ENCODE results near the gene PPP6R2.

PPP6R2 gene

GRCh38 chr22:50486561-50487289, 143.6 kb downstream of the PPP6R2 start, which contains the start of gene MIOX:
Gene MIOX, plus strand, starts transcription at chr22:50486859. Its CDS starts 39 bp downstream, at chr22:50486898.
- Histone ChIP-seq H3K9me3 (ENCODE audit: control insufficient read depth, low read length) (no peaks in the 10 kb centered on the region), H3K27ac (ENCODE audit: insufficient read depth, low read depth, low read length, poor library complexity, severe bottlenecking) (no peak within 1 kb of the TSS), H3K36me3 (ENCODE audit: control insufficient read depth, insufficient read depth, low read length) (no peaks in the 10 kb centered on the region), H3K4me1 (ENCODE audit: control insufficient read depth, insufficient read depth, low read length) (no peaks in the 10 kb centered on the region), H3K4me3 (ENCODE audit: insufficient read depth, low read depth, low read length) (no peak within 1 kb of the TSS), H3K27me3 (ENCODE audit: control insufficient read depth, insufficient read depth, low read length, poor library complexity, severe bottlenecking) (peaks cover 5% of the 10 kb centered on the region)
- WGBS, 2 experiments = 83 to 84% methylated on average over 23 of the region's 23 CpGs

- Histone ChIP-seq H3K9me3 (ENCODE audit: control insufficient read depth, low read length) (no peaks in the 10 kb centered on the region), H3K27ac (ENCODE audit: insufficient read depth, low read depth, low read length, poor library complexity, severe bottlenecking) (no peak overlapping the region), H3K4me3 (ENCODE audit: insufficient read depth, low read depth, low read length) (no peak overlapping the region), H3K36me3 (ENCODE audit: control insufficient read depth, insufficient read depth, low read length) (no peaks in the 10 kb centered on the region), H3K4me1 (ENCODE audit: control insufficient read depth, insufficient read depth, low read length) (no peaks in the 10 kb centered on the region), H3K27me3 (ENCODE audit: control insufficient read depth, insufficient read depth, low read length, poor library complexity, severe bottlenecking) (no peaks in the 10 kb centered on the region)
- 90 to 92% methylated on average over 23 of the region's 23 CpGs for WGBS, 2 experiments
Measured at GRCh38 chr22:50487290-50488005, 144.3 kb downstream of the PPP6R2 start.

GRCh38 chr22:50488006-50488677, 145.0 kb downstream of the PPP6R2 start:
- Histone ChIP-seq H3K27me3 (ENCODE audit: control insufficient read depth, insufficient read depth, low read length, poor library complexity, severe bottlenecking) (no peaks in the 10 kb centered on the region), H3K27ac (ENCODE audit: insufficient read depth, low read depth, low read length, poor library complexity, severe bottlenecking) (no peak overlapping the region), H3K9me3 (ENCODE audit: control insufficient read depth, low read length) (no peaks in the 10 kb centered on the region), H3K36me3 (ENCODE audit: control insufficient read depth, insufficient read depth, low read length) (no peaks in the 10 kb centered on the region), H3K4me1 (ENCODE audit: control insufficient read depth, insufficient read depth, low read length) (no peaks in the 10 kb centered on the region), H3K4me3 (ENCODE audit: insufficient read depth, low read depth, low read length) (no peak overlapping the region)
- WGBS, 2 experiments = 82 to 86% methylated on average over 18 of the region's 18 CpGs

- WGBS, 2 experiments = 84% methylated on average over 19 of the region's 19 CpGs
Measured at GRCh38 chr22:50488886-50489285, 145.8 kb downstream of the PPP6R2 start.

GRCh38 chr22:50489363-50490243, 146.5 kb downstream of the PPP6R2 start:
- H3K36me3 ChIP-seq (ENCODE audit: control insufficient read depth, insufficient read depth, low read length) = no peaks in the 10 kb centered on the region
- H3K27me3 ChIP-seq (ENCODE audit: control insufficient read depth, insufficient read depth, low read length, poor library complexity, severe bottlenecking) = no peaks in the 10 kb centered on the region
- WGBS, 2 experiments = 90 to 93% methylated on average over 31 of the region's 31 CpGs
- H3K27ac ChIP-seq (ENCODE audit: insufficient read depth, low read depth, low read length, poor library complexity, severe bottlenecking) = no peak overlapping the region
- no peaks in the 10 kb centered on the region for H3K9me3 ChIP-seq (ENCODE audit: control insufficient read depth, low read length)
- H3K4me3 ChIP-seq (ENCODE audit: insufficient read depth, low read depth, low read length) = no peak overlapping the region
- H3K4me1 ChIP-seq (ENCODE audit: control insufficient read depth, insufficient read depth, low read length) = no peaks in the 10 kb centered on the region

More at GRCh38 chr22:50488886-50489285, 145.8 kb downstream of the PPP6R2 start:
- H3K27ac ChIP-seq (ENCODE audit: insufficient read depth, low read depth, low read length, poor library complexity, severe bottlenecking) = no peak overlapping the region
- no peaks in the 10 kb centered on the region for H3K9me3 ChIP-seq (ENCODE audit: control insufficient read depth, low read length)
- H3K4me3 ChIP-seq (ENCODE audit: insufficient read depth, low read depth, low read length) = no peak overlapping the region
- no peaks in the 10 kb centered on the region for H3K36me3 ChIP-seq (ENCODE audit: control insufficient read depth, insufficient read depth, low read length)
- H3K4me1 ChIP-seq (ENCODE audit: control insufficient read depth, insufficient read depth, low read length) = no peaks in the 10 kb centered on the region
- H3K27me3 ChIP-seq (ENCODE audit: control insufficient read depth, insufficient read depth, low read length, poor library complexity, severe bottlenecking) = no peaks in the 10 kb centered on the region

GRCh38 chr22:50490531-50491308, 147.6 kb downstream of the PPP6R2 start:
- no peak overlapping the region for H3K4me3 ChIP-seq (ENCODE audit: insufficient read depth, low read depth, low read length)
- no peak overlapping the region for H3K27ac ChIP-seq (ENCODE audit: insufficient read depth, low read depth, low read length, poor library complexity, severe bottlenecking)
- H3K36me3 ChIP-seq (ENCODE audit: control insufficient read depth, insufficient read depth, low read length) = no peaks in the 10 kb centered on the region
- no peaks in the 10 kb centered on the region for H3K27me3 ChIP-seq (ENCODE audit: control insufficient read depth, insufficient read depth, low read length, poor library complexity, severe bottlenecking)
- H3K4me1 ChIP-seq (ENCODE audit: control insufficient read depth, insufficient read depth, low read length) = no peaks in the 10 kb centered on the region
- H3K9me3 ChIP-seq (ENCODE audit: control insufficient read depth, low read length) = no peaks in the 10 kb centered on the region
- 90 to 92% methylated on average over 27 of the region's 27 CpGs for WGBS, 2 experiments

All from ectodermal cell (in vitro differentiated cells).